Measurements from ENCODE around the gene TRIM33.
"Not testable (repeated sequence)": the region's sequence is repeated elsewhere in the genome, so short reads cannot be mapped to it uniquely, and the experiment has no call there.

TRIM33 gene

GRCh38 chr1:114439369-114439768, 71.6 kb downstream of the TRIM33 start:
- no peak overlapping the region for H3K27ac Mint-ChIP-seq
- no peak overlapping the region for H3K4me3 Mint-ChIP-seq
- no peak for DNase-seq
- H3K9me3 Mint-ChIP-seq = no peaks in the 10 kb centered on the region
- H3K36me3 Mint-ChIP-seq (ENCODE audit: low read depth) = peaks cover 55% of the 10 kb centered on the region
- peaks cover 29% of the 10 kb centered on the region for H3K4me1 Mint-ChIP-seq (ENCODE audit: low read depth)
- no peaks in the 10 kb centered on the region for H3K27me3 Mint-ChIP-seq

DNA sequence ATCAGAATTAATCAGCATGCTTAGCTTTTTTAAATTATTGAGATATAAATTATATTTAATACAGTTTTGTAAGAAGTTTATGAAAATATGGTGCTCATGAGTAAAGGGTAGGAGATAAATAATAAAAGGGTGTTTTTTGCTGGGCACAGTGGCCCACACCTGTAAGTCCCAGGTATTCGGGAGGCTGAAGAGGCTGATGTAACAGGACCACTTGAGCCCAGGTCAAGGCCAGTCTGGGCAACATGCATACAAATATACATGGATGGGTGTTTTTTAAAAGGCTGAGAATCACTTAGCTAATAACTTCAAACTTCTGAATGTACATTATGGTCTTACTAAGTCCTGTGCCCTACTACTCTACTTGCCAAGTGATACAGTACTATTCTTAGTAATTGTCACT, 73.2 kb downstream of the TRIM33 start:
- no peak for DNase-seq

DNA sequence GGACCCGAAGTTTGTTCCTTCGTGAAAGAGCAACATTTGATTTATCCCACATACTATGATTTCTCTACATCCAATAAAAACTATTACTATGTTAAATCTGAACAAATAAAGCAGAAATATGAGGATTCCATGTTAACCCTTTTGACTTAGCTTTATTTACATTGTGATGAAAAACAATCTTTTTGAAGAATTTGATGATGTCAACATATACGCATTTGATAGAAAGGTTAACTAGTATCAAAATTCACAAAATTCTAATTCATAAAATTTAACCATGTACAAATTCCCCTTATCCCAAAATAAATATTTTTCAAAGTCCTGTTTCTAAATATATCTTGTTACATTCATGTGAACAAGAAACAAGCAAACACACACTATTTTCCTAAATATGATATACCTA, 74.2 kb downstream of the TRIM33 start:
- H3K27ac Mint-ChIP-seq = no peak overlapping the region
- no peak for DNase-seq
- H3K9me3 Mint-ChIP-seq = no peaks in the 10 kb centered on the region
- H3K36me3 Mint-ChIP-seq (ENCODE audit: low read depth) = peaks cover 54% of the 10 kb centered on the region
- no peaks in the 10 kb centered on the region for H3K27me3 Mint-ChIP-seq
- no peak overlapping the region for H3K4me3 Mint-ChIP-seq
- peaks cover 25% of the 10 kb centered on the region for H3K4me1 Mint-ChIP-seq (ENCODE audit: low read depth)

More for the DNA sequence above, 73.2 kb downstream of the TRIM33 start:
- Mint-ChIP-seq H3K9me3 (no peaks in the 10 kb centered on the region), H3K4me1 (ENCODE audit: low read depth) (peaks cover 23% of the 10 kb centered on the region), H3K4me3 (no peak overlapping the region), H3K36me3 (ENCODE audit: low read depth) (peaks cover 51% of the 10 kb centered on the region), H3K27ac (no peak overlapping the region), H3K27me3 (no peaks in the 10 kb centered on the region)

DNA sequence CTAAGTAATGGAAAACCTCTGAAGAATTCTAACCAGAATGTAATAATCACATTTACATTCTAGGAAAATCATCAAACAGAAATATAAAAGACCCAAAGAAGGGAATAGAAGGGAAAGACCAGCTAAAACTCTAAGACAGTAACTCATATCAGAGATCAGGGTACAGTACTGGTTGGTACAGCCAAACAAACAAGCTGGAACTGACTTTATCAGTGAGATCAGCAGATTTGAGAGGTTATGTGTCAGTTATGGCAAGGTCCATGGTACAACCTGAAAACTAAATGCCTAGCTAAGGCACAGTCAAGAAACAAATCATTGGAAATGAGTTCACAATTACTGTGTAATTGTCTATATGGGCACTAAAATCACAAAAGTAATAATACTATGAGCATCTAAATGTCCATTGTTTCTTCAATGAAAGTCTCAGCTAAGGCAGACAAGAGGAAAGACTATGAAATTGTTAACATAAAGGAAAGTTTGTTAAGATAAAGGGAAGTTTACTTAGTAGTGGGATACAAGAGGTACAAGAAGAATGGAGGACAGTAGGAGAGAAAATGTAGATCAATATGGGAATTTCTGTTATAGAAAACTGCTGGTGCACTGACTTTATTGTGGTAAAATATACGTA, 75.8 kb downstream of the TRIM33 start:
- no peak overlapping the region for H3K4me3 Mint-ChIP-seq
- peaks cover 50% of the 10 kb centered on the region for H3K36me3 Mint-ChIP-seq (ENCODE audit: low read depth)
- peaks cover 22% of the 10 kb centered on the region for H3K4me1 Mint-ChIP-seq (ENCODE audit: low read depth)
- H3K27ac Mint-ChIP-seq = no peak overlapping the region
- no peaks in the 10 kb centered on the region for H3K9me3 Mint-ChIP-seq
- no peaks in the 10 kb centered on the region for H3K27me3 Mint-ChIP-seq
- no peak for DNase-seq

- Mint-ChIP-seq H3K4me3 (no peak overlapping the region), H3K27ac (no peak overlapping the region), H3K27me3 (no peaks in the 10 kb centered on the region), H3K36me3 (ENCODE audit: low read depth) (peaks cover 61% of the 10 kb centered on the region), H3K9me3 (no peaks in the 10 kb centered on the region), H3K4me1 (ENCODE audit: low read depth) (peaks cover 6% of the 10 kb centered on the region)
- DNase-seq = no peak
Observed at GRCh38 chr1:114431026-114431425, 80.0 kb downstream of the TRIM33 start.

DNA sequence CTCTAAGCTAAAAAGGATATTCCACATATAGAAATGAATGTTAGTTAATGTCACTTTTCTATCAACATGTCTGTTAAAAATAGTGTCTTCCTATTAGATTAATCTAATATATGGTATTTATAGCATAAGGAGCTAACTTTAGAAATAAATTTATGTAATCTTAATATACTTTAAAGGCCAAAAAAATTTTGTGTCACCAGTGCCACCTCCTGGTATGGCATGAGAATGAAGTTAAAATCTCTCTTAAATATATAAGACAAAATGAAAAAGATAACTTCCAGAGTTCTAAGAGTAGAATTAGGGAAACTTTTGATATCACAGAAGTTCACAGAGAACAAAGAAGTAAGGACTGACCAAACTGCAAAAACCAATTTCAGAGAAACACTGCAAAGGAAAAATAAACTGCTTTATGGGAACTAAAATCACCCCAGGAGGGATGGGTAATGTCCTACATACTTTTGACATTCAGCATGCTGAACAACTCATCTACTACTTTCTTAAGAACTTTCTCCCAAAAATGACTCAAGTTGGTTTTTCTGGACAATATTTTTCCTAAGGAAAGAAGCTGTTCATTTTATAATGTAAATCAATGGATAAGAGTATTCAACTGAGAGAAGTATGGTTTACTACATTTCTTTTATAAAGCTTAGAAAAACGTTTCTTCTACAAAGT, 82.8 kb downstream of the TRIM33 start:
- Mint-ChIP-seq H3K36me3 (ENCODE audit: low read depth) (peaks cover 74% of the 10 kb centered on the region), H3K27ac (no peak overlapping the region)
- no peak for DNase-seq

DNA sequence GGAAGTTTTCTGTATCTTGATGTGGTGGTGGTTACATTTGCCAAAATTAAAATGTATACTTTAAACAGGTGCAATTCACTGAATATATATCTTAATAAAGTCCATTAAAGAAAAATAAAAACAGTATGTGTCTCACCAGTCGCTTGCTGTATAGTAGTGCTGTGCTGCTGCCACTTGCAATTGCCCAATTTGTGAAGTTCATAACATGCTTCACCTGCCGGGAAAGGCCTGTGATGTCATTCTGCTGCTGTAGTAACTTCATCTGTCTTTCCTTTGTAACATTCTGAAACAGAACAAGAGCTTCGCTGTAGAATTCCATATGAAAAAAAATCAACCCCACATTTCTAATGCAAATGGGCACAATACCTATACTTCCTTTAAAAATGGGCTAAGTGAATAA, 83.4 kb downstream of the TRIM33 start:
- no peak overlapping the region for H3K4me3 Mint-ChIP-seq
- H3K27ac Mint-ChIP-seq = no peak overlapping the region
- no peaks in the 10 kb centered on the region for H3K9me3 Mint-ChIP-seq
- H3K27me3 Mint-ChIP-seq = no peaks in the 10 kb centered on the region
- peaks cover 70% of the 10 kb centered on the region for H3K36me3 Mint-ChIP-seq (ENCODE audit: low read depth)
- no peak for DNase-seq
- H3K4me1 Mint-ChIP-seq (ENCODE audit: low read depth) = peaks cover 2% of the 10 kb centered on the region

More for the DNA sequence above, 82.8 kb downstream of the TRIM33 start:
- H3K27me3 Mint-ChIP-seq = no peaks in the 10 kb centered on the region
- peaks cover 2% of the 10 kb centered on the region for H3K4me1 Mint-ChIP-seq (ENCODE audit: low read depth)
- H3K9me3 Mint-ChIP-seq = no peaks in the 10 kb centered on the region
- H3K4me3 Mint-ChIP-seq = no peak overlapping the region

DNA sequence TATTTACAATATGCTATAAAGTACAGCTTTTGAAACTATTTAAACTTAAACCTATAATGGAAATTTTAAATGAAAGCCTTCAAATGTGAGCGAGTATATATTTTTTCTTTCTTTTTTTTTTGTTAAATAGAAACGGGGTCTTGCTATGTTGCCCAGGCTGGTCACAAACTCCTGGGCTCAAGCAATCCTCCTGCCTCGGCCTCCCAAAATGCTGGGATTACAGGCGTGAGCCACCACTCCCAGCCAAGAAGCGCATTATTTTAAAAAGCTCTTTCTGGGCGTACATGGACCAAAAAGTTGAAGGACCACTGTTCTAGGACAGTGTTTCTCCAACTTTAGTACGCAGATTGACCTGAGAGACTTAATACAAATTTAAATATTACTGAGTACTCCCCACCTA, 87.5 kb downstream of the TRIM33 start:
- no peak for DNase-seq
- no peaks in the 10 kb centered on the region for H3K9me3 Mint-ChIP-seq
- no peaks in the 10 kb centered on the region for H3K27me3 Mint-ChIP-seq
- H3K36me3 Mint-ChIP-seq (ENCODE audit: low read depth) = peaks cover 83% of the 10 kb centered on the region
- H3K4me3 Mint-ChIP-seq = no peak overlapping the region
- no peaks in the 10 kb centered on the region for H3K4me1 Mint-ChIP-seq (ENCODE audit: low read depth)
- no peak overlapping the region for H3K27ac Mint-ChIP-seq

- H3K4me3 Mint-ChIP-seq; H3K9me3 Mint-ChIP-seq; H3K4me1 Mint-ChIP-seq (ENCODE audit: low read depth); H3K27ac Mint-ChIP-seq; H3K27me3 Mint-ChIP-seq; DNase-seq: not testable (repeated sequence)
- peaks cover 86% of the 10 kb centered on the region for H3K36me3 Mint-ChIP-seq (ENCODE audit: low read depth)
Observed at GRCh38 chr1:114418948-114419347, 92.1 kb downstream of the TRIM33 start.

GRCh38 chr1:114397601-114398000, 113.4 kb downstream of the TRIM33 start:
- H3K4me3 Mint-ChIP-seq = no peak overlapping the region
- peaks cover 90% of the 10 kb centered on the region for H3K36me3 Mint-ChIP-seq (ENCODE audit: low read depth)
- H3K4me1 Mint-ChIP-seq (ENCODE audit: low read depth) = no peaks in the 10 kb centered on the region
- no peaks in the 10 kb centered on the region for H3K27me3 Mint-ChIP-seq
- no peaks in the 10 kb centered on the region for H3K9me3 Mint-ChIP-seq
- no peak overlapping the region for H3K27ac Mint-ChIP-seq
- DNase-seq = no peak

DNA sequence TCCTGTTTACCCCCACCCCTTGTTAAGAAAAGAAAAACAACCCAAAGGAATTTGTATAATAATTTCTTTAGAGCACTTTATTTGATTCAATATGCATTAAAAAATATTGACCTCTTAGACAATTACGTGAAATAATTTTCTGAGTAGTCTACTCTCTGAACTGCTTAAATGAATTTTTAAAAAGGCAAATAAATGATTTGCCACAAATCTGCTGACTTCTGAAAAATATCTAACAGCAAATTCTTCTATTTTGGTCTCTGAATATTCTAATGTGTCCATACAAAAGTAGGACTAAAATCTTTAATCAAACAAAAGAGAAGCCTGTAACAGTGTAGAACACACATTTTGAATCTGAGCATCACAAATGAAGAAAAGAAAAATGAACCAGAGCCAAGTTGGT, 115.1 kb downstream of the TRIM33 start:
- H3K9me3 Mint-ChIP-seq = peaks cover 3% of the 10 kb centered on the region
- no peak overlapping the region for H3K27ac Mint-ChIP-seq
- no peak overlapping the region for H3K4me3 Mint-ChIP-seq
- peaks cover 9% of the 10 kb centered on the region for H3K4me1 Mint-ChIP-seq (ENCODE audit: low read depth)
- peaks cover 90% of the 10 kb centered on the region for H3K36me3 Mint-ChIP-seq (ENCODE audit: low read depth)
- H3K27me3 Mint-ChIP-seq = no peaks in the 10 kb centered on the region
- DNase-seq = no peak

DNA sequence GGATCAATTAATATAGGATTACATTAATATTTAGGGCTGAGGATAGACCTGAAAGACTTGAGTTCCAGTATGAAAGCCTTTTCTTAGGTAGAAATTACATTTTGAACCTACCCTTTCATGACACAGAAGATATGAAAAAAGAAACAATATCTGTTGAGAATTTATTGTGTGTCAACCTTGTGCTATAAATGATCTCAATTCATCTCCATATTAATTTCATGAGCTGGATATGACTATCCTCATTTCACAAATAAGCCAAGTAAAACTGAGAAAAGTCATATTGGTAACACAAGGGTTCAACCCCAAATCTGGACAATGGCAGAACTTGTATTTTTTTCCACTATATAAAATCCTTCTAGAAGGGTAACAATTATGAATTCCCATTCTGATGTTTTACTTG, 120.0 kb downstream of the TRIM33 start:
- peaks cover 29% of the 10 kb centered on the region for H3K9me3 Mint-ChIP-seq
- H3K27ac Mint-ChIP-seq = peak overlapping the region; percentile 12
- DNase-seq = no peak
- peaks cover 12% of the 10 kb centered on the region for H3K4me1 Mint-ChIP-seq (ENCODE audit: low read depth)
- H3K4me3 Mint-ChIP-seq = no peak overlapping the region
- peaks cover 60% of the 10 kb centered on the region for H3K36me3 Mint-ChIP-seq (ENCODE audit: low read depth)
- no peaks in the 10 kb centered on the region for H3K27me3 Mint-ChIP-seq

DNA sequence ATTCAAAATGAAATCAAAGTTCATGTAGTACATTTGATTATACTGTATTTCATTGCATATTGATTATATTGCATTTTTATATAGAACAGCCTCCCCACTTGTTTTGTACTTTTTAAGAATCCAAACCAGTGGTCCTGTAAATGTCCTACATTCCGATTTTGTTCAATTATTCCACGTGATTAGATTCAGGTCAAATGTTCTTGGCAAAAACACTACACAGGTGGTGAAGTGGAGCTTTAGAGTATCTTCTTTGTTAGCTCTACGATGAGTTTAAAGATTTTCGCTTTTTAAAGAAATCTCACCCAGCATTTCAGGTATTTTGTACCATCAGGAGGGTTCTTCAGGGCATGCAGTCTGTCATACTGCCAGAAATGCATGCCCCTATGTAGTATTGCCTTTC, 120.6 kb downstream of the TRIM33 start:
- H3K9me3 Mint-ChIP-seq = peaks cover 33% of the 10 kb centered on the region
- H3K4me1 Mint-ChIP-seq (ENCODE audit: low read depth) = peaks cover 12% of the 10 kb centered on the region
- H3K36me3 Mint-ChIP-seq (ENCODE audit: low read depth) = peaks cover 54% of the 10 kb centered on the region
- no peak overlapping the region for H3K27ac Mint-ChIP-seq
- no peak for DNase-seq
- H3K27me3 Mint-ChIP-seq = no peaks in the 10 kb centered on the region
- H3K4me3 Mint-ChIP-seq = no peak overlapping the region

- Mint-ChIP-seq H3K4me3 (no peak overlapping the region), H3K27ac (no peak overlapping the region), H3K27me3 (no peaks in the 10 kb centered on the region), H3K9me3 (peaks cover 41% of the 10 kb centered on the region), H3K36me3 (ENCODE audit: low read depth) (peaks cover 40% of the 10 kb centered on the region), H3K4me1 (ENCODE audit: low read depth) (peaks cover 12% of the 10 kb centered on the region)
- DNase-seq = no peak
Observed at GRCh38 chr1:114388432-114389003, 122.5 kb downstream of the TRIM33 start.

GRCh38 chr1:114387585-114387984, 123.4 kb downstream of the TRIM33 start:
- not testable (repeated sequence) for DNase-seq, H3K4me3 Mint-ChIP-seq, H3K27ac Mint-ChIP-seq, H3K27me3 Mint-ChIP-seq
- Mint-ChIP-seq H3K9me3 (peaks cover 49% of the 10 kb centered on the region), H3K36me3 (ENCODE audit: low read depth) (peaks cover 31% of the 10 kb centered on the region), H3K4me1 (ENCODE audit: low read depth) (peaks cover 12% of the 10 kb centered on the region)

Measured in activated T-cell treated with anti-CD3 and anti-CD28 coated beads, Interleukin-2, amount 50 U/mL, for 24 hours (primary cell).